Upper lobe of right lung (tissue), 1 donor: Measurements from ENCODE around the gene KRTAP10-12. TPM values are rescaled to one million over a fixed set of nuclear protein-coding genes. Genes with fewer than 3 reads are reported as not detected.
"Not testable (repeated sequence)": the region's sequence is repeated elsewhere in the genome, so short reads cannot be mapped to it uniquely, and the experiment has no call there.

Experiments
- ATAC-seq: fragments of 200-7000 bp; cut with Tn5 transposase; one replicate; pipeline ENCODE4 v1.9.1; 2020; ENCODE audit warnings: mild to moderate bottlenecking, moderate library complexity
- DNase-seq: peaks from one replicate; pipeline ENCODE4 v3.0.0-alpha.2; 2020
- H3K27ac ChIP-seq: fragments of 200-600 bp; one replicate; pipeline ENCODE4 v1.8.0; 2022
- H3K27me3 ChIP-seq: fragments of 200-600 bp; one replicate; pipeline ENCODE4 v1.8.0; 2022; ENCODE audit warnings: mild to moderate bottlenecking
- H3K36me3 ChIP-seq: fragments of 200-600 bp; one replicate; pipeline ENCODE4 v1.8.0; 2022
- H3K4me1 ChIP-seq: fragments of 200-600 bp; one replicate; pipeline ENCODE4 v1.8.0; 2022
- H3K4me3 ChIP-seq: fragments of 200-600 bp; one replicate; pipeline ENCODE4 v1.8.0; 2022; ENCODE audit warnings: mild to moderate bottlenecking
- H3K9me3 ChIP-seq: fragments of 200-600 bp; one replicate; pipeline ENCODE4 v1.8.0; 2022
- intact Hi-C: fragments of 100-400 bp; cut with DNase I; formaldehyde crosslinking; loops from one replicate; pipeline ENCODE4 v1.11.0; 2022
- long read RNA-seq: library from polyadenylated mRNA; unstranded; transcript quantifications from one replicate; pipeline ENCODE4 v2.0.0, GENCODE V29; 2021
- total RNA-seq: library from RNA; stranded (reverse); fragmentation: NEBNext Ultra II Directional; extraction: Animal tissue kit (Norgen Biotek cat#: 25700); gene quantifications from one replicate; pipeline ENCODE4 v1.2.1, GENCODE V29; 2021
- TF ChIP-seq, protein P1 (sequence below): fragments of 200-600 bp; IDR thresholded peaks from one replicate; pipeline ENCODE4 v1.8.0; 2022; ENCODE audit warnings: antibody characterized with exemption
- donor health status: DM: no; HTN: yes; CAD: no; lungs with severe emphysema.

The KRTAP10-12 gene, protein sequence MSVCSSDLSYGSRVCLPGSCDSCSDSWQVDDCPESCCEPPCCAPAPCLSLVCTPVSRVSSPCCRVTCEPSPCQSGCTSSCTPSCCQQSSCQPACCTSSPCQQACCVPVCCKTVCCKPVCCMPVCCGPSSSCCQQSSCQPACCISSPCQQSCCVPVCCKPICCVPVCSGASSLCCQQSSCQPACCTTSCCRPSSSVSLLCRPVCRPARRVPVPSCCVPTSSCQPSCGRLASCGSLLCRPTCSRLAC
- not detected for total RNA-seq
- long read RNA-seq = 0 reads

DNA sequence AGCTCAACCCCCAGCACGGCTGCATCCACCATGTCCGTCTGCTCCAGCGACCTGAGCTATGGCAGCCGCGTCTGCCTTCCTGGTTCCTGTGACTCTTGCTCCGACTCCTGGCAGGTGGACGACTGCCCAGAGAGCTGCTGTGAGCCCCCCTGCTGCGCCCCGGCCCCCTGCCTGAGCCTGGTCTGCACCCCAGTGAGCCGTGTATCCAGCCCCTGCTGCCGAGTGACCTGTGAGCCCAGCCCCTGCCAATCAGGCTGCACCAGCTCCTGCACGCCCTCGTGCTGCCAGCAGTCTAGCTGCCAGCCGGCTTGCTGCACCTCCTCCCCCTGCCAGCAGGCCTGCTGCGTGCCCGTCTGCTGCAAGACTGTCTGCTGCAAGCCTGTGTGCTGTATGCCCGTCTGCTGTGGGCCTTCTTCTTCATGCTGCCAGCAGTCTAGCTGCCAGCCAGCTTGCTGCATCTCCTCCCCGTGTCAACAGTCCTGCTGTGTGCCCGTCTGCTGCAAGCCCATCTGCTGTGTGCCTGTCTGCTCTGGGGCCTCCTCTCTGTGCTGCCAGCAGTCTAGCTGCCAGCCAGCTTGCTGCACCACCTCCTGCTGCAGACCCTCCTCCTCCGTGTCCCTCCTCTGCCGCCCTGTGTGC lies at the start of gene KRTAP10-12:
Gene KRTAP10-12 (plus strand): TSS at position 1 of the 639 bp plus-strand sequence. CDS start 30 bp downstream, at position 31.
- H3K27ac ChIP-seq, H3K36me3 ChIP-seq, ATAC-seq, DNase-seq, H3K4me1 ChIP-seq, H3K9me3 ChIP-seq, intact Hi-C loops, H3K4me3 ChIP-seq: not testable (repeated sequence)
- peaks cover 34% of the 10 kb centered on the region for H3K27me3 ChIP-seq

- intact Hi-C loops = no loop called here
- Histone ChIP-seq H3K36me3 (no peaks in the 10 kb centered on the region), H3K27me3 (no peaks in the 10 kb centered on the region), H3K9me3 (peaks cover 9% of the 10 kb centered on the region), H3K4me1 (no peaks in the 10 kb centered on the region), H3K27ac (no peak overlapping the region), H3K4me3 (no peak overlapping the region)
- TF ChIP-seq, protein P1, sequence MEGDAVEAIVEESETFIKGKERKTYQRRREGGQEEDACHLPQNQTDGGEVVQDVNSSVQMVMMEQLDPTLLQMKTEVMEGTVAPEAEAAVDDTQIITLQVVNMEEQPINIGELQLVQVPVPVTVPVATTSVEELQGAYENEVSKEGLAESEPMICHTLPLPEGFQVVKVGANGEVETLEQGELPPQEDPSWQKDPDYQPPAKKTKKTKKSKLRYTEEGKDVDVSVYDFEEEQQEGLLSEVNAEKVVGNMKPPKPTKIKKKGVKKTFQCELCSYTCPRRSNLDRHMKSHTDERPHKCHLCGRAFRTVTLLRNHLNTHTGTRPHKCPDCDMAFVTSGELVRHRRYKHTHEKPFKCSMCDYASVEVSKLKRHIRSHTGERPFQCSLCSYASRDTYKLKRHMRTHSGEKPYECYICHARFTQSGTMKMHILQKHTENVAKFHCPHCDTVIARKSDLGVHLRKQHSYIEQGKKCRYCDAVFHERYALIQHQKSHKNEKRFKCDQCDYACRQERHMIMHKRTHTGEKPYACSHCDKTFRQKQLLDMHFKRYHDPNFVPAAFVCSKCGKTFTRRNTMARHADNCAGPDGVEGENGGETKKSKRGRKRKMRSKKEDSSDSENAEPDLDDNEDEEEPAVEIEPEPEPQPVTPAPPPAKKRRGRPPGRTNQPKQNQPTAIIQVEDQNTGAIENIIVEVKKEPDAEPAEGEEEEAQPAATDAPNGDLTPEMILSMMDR = no peak
- DNase-seq (no peak), ATAC-seq (no peak)
These were observed 49.8 kb upstream of the KRTAP10-12 start for GRCh38 chr21:44647222-44647552.

GRCh38 chr21:44648557-44649311 lies 48.2 kb upstream of the KRTAP10-12 start:
- DNase-seq (no peak), ATAC-seq (peak; percentile 10)
- Histone ChIP-seq H3K4me3 (no peak overlapping the region), H3K27ac (no peak overlapping the region), H3K36me3 (no peaks in the 10 kb centered on the region), H3K4me1 (no peaks in the 10 kb centered on the region), H3K9me3 (peaks cover 9% of the 10 kb centered on the region), H3K27me3 (no peaks in the 10 kb centered on the region)
- TF ChIP-seq, protein P1 = no peak
- intact Hi-C loops = no loop called here

DNA sequence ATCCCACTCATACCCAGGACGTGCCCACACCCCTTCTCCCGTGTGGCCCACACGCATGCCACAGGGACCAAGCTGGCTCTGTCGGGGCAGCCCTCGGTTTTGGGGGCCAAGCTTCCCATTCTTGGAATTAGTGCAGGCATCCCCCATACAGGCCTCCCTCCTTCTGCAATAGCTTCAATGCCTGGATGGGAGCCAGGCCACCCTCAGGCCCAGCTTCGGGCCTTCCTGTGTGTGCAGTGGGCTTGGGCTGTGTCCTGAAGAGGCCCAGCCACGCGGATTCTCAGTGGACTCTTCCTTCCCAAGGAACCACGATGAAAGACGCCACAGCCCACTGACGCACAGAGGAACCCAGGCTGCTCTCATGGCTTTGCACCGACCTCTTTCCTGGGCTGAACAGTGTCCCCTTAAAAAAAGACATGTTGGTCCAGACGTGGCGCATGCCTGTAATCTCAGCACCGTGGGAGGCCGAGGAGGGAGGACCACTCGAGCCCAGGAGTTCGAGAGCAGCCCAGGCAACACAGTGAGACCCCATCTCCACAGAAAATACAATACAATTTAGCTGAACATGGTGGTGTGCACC lies 47.4 kb upstream of the KRTAP10-12 start:
- TF ChIP-seq, protein P1 = no peak
- no peak overlapping the region for H3K27ac ChIP-seq
- intact Hi-C loops = no loop called here
- ATAC-seq (no peak), DNase-seq (no peak)
- peaks cover 6% of the 10 kb centered on the region for H3K9me3 ChIP-seq
- H3K4me1 ChIP-seq = no peaks in the 10 kb centered on the region
- H3K4me3 ChIP-seq = no peak overlapping the region
- H3K27me3 ChIP-seq = no peaks in the 10 kb centered on the region
- H3K36me3 ChIP-seq = no peaks in the 10 kb centered on the region

DNA sequence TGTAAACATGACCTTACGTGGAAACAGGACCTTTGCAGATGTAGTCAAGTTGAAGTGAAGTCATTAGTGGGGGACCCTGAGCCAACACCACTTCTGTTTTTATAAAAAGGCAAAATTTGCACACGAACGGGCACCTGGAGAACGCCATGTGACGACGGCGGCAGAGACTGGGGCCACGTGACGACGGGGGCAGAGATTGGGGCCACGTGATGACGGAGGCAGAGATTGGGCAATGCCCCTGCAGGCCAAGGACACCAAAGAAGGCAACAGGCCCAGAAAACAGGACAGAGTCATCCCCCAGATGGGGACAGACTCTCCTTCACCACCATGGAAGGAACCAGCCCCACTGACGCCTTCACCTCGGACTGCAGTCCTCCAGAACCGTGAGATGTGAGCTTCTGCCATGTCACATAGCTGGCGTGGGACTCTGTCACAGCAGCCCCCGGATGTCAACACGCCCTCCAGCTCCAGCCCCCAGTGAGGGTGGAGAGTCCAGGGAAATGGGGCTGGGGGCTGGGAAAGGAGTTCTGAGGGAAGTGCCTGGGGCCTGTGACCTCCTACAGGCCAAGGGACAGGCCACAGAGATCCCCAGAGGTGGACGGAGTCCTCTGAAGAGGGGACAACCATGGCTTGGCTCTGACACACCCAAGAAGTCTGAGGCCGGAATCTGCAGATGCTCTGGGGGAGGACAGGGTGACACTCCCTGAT lies 46.6 kb upstream of the KRTAP10-12 start:
- Histone ChIP-seq H3K27ac (no peak overlapping the region), H3K9me3 (no peaks in the 10 kb centered on the region), H3K4me1 (no peaks in the 10 kb centered on the region), H3K36me3 (no peaks in the 10 kb centered on the region), H3K27me3 (no peaks in the 10 kb centered on the region), H3K4me3 (no peak overlapping the region)
- intact Hi-C loops = no loop called here
- ATAC-seq (no peak), DNase-seq (no peak)
- TF ChIP-seq, protein P1 = no peak
